Measurements from ENCODE around the gene CAST.
A peak's percentile ranks its signal among the peaks of the same experiment; 100 is the strongest.

Gene CAST

DNA sequence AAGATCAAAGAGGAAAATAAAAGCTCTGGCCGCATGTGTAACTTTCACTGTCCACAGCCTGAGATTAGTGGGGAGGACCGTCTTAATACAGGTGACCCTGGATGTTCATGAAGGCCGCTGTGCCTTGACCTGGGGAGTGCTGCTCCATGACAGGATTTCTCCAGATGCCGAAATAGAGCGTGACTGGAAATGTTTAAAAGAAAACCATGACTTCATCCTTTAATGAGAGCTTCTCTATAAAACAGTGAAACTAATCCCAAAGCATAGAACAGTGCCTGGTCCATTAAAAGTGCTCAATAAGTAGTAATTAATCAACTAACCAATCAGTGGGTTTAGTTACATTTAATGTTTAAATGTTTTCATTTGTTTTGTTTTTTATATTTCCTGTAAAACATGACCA is 82.8 kb downstream of the CAST start:
- DNase-seq (ENCODE audit: low spot score) = no peak

DNA sequence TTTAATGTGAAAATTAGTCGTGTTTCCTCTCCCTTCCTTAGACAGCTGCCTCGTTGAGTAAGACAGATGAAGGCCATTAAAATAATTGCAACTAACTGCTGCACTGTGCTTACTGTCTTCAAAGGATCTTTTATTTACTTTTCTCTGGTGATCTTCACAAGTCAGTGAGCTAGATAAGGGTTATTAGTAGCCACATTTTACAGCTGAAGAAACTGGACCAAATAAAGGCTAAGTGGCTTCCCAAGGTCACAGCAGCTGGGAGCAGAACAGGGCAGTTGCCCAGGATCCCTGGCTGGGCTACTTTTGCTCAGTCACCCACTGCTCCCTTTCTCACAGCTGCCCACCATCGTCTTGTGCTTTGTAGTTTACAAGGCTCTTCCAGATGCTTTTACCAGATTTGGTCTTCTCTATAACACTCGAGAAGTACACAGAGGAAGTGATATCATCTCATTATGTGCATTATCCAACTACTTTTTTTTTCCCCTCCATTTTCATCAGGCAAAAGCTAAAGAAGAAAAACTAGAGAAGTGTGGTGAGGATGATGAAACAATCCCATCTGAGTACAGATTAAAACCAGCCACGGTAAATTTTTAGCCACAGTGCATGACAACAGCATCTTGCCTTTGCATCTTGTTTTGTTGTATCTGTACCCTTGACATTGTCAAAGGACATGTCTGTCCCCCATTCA is 83.8 kb downstream of the CAST start:
- no peak for DNase-seq (ENCODE audit: low spot score)

DNA sequence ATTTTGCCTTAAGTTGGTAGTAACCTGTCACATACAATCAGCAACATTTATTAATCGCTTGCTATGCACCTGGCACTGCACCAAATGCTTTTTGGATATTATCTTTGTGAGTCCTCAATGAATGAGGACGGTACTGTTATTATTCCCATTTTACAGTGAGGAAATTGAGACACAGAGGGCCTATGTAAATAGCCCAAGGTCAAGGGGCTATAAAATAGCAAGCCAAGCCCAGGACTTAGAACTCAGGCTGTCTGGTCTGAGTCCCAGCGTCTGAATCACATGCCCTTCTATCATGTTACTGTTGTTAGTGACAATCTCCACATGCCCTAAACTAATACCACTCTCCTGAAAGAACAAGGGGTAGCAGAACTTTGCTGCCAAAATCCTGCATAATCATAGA is 85.5 kb downstream of the CAST start:
- no peak for DNase-seq (ENCODE audit: low spot score)

DNA sequence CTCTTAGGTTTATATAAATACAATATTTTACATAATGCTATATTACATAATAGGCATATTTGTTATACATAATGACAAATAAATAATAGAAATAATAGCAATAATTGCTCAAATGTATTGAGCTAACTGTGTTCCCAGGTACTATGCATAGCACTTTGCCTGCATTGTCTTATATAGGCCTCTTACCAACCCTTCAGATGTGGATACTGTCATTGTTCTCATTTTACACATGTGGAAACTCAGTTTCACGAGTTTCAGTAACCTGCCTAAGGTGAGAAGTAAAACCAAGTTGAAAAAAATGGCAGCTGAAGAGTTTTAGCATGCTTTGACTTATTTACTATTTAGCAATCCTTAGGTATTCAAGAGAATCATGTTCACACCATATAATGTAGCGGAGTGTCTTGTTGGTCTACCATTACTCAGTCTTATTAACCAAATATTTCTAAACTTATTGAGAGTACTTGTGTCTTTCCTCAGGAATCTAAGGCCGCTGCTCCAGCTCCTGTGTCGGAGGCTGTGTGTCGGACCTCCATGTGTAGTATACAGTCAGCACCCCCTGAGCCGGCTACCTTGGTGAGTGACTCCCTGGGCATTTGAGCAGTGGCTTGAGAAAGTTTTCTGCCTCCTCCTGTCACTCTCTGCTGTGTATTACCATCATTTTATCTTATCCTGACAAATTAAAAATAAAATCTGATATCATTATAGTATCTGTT is 88.1 kb downstream of the CAST start:
- no peak for DNase-seq (ENCODE audit: low spot score)

DNA sequence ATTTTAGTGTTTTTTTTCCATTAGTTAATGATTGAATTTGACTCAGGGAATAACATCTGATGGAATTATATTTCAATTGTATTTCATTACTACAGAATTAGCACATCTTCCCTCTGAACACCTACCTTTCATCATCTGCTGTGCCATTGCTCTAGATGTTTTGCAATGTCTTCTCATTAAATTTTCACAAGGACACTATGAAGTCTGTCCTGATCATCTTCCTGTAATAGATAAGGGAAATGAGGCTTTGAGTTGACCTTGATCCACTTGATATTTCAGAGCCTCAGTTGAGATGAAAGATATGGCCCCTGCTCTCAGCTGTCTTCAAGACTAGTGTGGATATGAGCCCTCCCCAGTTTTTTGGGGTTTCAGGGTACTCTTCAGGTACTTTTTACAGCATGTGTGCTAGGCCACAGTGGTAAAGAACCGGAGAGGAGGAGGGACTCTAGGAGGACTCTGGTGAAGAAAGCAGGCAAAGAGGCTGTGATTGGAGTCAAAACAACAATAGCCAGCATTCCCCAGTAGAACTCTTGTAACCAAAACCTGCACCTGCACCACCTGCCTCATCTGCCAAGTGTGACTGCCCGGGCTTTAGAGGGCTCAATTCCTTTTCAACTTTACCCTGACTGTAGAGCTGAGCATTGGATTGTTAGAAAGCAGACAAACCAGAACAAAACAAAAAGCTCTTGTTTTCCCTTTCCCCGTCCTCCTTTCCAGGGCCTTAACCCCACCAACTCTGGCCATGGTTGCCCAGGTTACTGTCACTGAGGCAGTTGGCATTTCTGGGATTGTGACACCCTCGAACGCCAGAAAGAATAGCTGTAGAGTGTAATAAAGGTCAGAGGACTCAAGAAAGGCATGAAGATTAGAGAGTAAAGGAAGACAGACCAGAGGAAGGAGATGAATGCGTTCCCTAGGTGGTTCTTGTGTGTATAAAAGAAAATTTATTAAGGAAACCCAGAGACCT is 89.3 kb downstream of the CAST start:
- no peak for DNase-seq (ENCODE audit: low spot score)

DNA sequence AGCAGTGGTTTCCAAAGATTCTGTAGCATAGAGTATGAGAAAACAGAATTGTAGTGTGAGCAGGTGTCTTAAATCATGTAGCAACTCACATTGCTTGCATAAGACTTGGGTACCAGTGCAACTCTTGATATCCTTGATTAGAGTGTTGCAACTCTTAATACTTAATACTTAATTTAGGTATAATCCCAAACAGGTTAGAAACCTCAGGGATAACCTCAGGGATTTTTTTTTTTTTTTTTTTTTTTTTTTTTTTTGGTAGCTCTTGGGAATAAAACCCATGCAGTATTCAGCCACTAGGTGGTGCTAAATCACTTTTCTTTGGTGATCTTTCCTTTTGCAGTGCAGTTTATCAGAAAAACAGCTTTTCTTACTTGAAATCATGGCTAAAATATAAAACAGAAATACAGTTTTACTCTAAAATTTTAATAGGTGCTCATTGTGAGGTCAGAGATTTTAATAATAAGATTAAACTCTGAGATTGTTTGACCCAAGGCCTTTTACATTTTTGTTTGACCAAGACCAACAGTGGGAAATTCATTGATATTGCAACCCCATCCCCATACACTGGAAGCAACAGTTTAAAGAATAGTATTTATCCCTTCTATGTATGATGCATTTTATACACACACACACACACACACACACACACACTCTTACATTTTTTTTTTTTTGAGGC is 90.3 kb downstream of the CAST start:
- peak; percentile 82 for DNase-seq (ENCODE audit: low spot score)

DNA sequence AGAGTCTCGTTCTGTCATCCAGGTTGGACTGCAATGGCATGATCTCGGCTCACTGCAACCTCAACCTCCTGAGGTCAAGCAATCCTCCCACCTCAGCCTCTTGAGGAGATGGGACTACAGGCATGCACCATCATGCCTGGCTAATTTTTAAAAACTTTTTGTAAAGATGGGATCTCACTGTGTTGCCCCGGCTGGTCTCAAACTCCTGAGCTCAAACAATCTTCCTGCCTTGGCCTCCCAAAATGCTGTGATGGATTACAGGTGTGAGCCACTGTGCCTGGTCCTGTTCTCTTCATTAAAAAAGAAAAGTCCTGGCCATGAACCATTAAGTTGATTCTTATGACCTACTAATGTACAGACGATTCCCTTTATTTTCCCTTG is 90.8 kb downstream of the CAST start:
- DNase-seq (ENCODE audit: low spot score) = no peak

DNA sequence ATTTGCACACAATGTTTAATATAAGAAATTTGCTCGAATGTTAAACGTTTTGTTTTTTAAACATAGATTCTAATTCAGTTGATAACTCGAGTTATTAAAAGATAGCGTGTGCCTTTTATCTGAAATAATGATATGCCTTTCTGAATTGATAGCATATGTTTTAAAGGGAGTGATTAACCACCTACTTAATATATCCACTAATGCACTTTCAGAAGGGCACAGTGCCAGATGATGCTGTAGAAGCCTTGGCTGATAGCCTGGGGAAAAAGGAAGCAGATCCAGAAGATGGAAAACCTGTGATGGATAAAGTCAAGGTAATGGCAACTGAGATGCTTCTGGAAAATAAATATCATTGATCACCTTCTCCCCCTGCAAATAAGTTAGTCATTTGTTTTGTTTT is 91.7 kb downstream of the CAST start:
- DNase-seq (ENCODE audit: low spot score) = peak; percentile 28

DNA sequence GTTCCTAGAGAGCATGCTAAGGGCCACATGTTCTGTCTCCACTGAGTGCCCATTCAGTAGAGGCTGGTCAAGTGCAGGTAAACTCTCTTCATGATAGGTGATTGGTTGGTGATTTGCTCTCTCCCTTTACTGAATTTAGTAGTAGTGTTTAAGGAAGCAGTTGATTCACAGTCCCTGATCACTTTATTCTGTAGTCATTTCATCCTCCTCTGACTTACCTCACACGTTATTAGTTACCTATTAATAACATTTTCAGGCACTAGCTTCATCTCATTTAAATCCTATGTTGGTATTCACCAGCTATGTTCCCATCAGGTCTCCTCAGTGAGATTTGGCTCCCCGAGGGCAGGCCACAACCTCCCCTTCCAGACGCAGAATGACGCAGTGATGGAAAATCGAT is 93.7 kb downstream of the CAST start:
- DNase-seq (ENCODE audit: low spot score) = no peak

DNA sequence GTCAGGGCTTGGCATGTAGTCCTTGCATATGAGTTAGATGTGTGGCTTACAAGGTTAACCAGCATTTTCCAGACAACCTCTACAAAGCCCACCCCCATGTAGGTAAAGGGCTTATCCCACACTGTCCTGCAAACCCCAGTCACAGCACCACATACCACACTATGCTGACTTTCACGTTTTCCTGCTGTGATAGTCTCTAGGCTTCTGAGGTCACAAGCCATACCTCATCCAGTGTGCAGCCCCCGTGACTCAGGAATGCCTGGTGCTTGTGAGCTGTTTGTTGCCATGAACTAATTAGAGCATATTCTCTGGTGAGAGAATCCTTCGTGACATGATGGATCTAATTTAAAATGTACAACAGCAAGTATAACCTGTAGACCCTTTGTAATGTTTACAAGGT is 94.8 kb downstream of the CAST start:
- no peak for DNase-seq (ENCODE audit: low spot score)

DNA sequence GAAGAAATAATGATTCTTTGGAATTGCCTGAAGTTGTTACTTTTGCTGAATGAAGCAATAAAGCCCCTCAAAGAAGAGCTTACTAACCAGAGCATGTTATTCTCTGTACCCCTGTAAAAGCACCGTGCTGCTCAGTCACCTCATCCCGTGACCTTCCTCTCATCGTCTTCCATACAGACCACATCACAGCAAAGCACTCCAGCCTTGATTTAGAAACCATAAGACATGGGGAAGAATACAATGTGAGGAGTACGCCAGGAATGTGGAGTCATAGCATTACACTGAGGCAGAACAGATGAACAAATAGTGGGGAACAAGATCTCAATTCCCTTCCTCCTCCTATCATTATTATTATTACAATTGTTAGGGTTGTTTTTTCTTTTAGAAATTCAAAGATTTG is 96.4 kb downstream of the CAST start:
- no peak for DNase-seq (ENCODE audit: low spot score)

DNA sequence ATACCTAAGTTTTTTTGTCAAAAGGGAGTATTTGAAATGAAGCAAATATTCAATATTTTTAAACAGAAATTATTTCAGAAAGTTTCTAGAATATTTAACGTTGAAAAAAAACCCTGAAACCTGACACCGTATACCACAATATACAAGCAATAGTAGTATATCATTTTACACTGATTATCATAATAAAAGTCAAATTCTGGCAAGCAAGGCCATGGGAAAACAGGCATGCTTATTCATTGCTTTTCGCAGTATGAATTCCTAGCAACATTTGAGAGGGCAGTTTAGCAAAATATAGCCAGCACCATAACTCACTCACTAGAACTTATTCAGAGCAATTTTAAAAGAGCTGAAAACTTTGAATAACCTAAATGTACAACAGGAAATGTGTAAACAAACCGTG is 99.4 kb downstream of the CAST start:
- no peak for DNase-seq (ENCODE audit: low spot score)

DNA sequence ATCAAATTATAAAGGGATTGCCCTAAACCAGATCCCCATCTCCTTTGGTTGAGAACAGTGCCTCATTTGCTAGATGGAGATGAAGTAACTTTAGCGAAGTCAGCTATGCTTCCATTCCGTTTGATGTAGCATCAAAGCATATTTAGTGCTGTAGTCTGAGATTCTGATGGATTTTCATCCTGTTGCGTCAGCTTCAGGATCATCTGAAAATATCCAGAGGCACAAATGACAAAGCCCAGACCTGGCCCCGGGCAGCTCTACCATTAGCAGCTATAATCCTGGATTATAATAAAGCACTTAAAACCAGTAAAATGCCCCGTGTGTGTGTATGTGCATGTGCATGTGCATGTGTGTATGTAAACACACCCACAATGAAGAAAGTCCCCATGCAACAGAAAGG is 100.8 kb downstream of the CAST start:
- no peak for DNase-seq (ENCODE audit: low spot score)

DNA sequence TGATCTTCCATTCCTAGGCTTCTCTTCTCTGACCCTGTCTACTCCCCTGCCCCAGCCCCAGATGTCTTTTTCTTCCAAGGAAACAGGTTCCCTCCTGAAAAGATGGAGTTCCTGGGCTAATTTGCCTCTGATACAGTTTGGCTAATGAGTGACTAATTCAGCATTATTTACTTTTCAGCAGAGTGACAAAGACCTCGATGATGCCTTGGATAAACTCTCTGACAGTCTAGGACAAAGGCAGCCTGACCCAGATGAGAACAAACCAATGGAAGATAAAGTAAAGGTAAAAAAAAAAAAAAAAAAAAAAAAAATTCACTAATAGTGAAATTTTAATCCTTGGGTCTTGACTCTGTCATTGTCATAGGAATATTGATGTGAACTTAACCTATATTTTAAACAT is 102.9 kb downstream of the CAST start:
- DNase-seq (ENCODE audit: low spot score) = no peak

DNA sequence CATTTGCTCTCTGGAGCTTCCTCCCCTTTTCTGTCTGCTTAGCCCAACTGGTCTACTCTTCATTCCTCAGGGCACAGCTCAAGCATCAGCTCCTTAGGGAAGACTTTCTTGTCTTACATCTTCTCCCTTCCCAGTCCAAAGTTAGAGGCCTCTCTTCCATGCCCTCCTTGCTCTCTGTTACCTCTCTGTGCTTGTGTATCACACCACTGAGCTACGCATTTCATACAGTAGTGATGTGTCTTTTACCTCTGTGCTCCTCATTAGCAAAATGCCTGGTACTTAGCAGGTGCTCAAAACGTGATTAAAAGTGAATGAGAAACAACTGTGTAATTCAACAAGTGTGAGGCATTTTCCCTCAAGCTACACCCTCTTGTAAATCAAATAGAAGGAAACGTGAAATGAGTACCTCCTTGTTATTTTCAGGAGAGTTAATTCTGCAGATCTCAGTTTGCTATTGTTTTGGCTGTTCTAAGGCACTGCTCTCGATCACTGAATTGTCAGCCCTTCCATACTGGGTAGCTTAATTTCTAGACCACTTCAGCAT is 106.6 kb downstream of the CAST start:
- no peak for DNase-seq (ENCODE audit: low spot score)

DNA sequence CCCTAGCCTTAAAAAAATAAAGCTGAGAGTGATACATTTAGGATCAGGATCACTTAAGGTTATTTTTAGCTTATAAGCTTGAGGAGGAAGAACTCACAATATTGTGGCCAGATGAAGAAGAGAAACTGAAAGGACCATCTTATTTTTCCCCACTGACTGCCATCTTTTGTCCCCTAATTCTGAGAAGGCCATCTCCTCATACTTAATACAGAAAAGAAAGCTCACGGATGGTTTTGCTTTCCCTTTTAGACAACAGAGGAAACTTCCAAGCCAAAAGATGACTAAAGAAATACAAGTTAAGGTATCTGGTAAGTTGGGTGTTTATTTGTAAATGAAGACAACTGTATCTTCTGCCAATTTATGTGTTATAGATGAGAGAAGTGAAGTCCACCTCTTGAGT is 109.2 kb downstream of the CAST start:
- no peak for DNase-seq (ENCODE audit: low spot score)

DNA sequence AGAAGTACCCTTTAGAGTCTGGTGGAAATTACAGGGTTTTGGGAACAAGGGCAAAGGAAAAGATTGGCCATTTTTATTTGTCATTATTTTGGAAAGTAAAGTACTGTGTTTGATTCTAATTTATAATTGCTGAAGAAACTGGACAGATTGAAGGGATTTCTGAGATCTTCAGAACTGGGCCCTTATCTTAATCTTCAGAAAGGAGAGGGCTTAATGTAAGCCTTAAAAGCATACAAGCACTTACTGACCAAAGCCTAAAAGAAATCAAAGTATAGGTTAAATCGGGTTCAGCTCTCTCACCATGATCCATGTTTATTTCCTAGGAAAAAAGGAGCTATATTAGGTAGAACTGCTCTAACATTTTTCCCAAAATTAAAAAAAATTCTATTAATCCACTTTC is 109.9 kb downstream of the CAST start:
- DNase-seq (ENCODE audit: low spot score) = no peak

DNA sequence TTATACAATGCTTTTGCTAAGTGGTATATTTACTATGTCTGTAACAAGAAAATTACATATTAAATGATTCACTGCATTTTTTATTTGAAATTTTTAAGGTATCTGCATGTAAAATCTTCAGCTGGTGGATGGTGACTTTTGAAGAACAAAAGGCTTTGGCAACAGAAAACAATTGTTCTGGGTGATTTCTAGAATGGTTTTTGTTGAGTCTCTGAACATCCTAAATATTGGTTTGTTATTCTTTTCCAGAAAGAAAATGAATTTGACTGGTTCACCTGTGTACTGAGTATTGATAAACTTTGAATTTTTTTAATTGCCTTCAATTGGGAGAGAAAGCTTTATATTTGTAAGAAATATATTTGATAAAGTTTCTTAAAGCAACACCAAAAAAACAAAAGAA is 110.4 kb downstream of the CAST start:
- DNase-seq (ENCODE audit: low spot score) = no peak

DNA sequence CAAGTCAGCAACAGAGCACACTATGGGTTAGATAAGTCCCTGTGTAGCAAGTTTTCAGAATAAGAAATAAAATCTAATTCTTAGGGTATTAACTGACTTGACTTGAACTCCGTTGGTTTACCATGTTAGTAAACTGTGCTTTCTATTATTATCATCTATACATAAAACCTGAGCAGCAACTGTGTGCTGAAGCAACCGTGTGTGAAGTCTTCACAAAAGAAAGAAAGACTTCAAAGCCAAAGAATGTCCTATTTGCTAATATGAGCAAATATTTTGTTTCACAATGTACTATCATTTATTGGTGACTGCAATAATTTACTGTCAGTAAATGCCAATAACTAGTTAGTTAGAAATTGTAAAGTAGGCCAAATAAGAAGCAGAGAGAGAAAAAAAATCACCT is 112.9 kb downstream of the CAST start:
- DNase-seq (ENCODE audit: low spot score) = no peak

DNA sequence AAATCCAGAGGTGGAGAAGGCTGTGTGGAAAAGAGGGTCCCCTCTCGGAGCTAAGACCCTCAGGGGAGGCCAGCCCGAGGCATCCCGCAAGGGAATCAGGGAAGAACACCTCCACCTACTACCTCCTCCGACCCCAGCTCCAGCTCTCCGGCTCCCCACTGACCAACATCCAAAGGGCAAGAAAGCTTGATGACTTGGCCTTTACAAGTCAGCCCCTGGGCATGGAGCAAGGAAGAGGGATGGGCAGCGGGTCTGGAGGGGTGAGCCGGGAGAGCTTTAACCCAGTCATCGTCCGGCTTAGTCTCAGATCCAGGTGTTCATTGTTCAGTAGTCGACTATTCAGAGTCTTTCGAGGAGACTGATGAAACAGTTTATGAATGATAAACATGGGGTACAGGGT is 113.5 kb downstream of the CAST start:
- DNase-seq (ENCODE audit: low spot score) = no peak

DNA sequence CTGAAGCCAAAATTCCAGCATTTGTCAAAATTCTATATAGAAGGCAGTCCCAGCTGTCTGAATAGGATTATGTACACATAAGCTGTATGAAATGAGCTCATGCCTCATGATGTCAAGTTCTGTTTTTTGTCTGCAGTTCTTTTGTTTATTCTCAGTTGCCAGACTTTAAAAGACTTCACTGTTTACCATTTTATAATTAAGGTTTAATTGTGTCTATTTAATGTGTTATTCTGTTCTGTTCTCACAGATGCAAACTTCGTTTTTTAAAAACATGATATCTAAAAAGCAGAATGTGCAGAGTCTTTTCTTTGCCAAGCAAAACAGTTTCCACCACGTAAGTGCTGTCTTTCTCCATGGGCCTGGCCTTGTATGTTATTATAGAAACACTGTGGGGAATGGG is 114.4 kb downstream of the CAST start:
- DNase-seq (ENCODE audit: low spot score) = no peak

DNA sequence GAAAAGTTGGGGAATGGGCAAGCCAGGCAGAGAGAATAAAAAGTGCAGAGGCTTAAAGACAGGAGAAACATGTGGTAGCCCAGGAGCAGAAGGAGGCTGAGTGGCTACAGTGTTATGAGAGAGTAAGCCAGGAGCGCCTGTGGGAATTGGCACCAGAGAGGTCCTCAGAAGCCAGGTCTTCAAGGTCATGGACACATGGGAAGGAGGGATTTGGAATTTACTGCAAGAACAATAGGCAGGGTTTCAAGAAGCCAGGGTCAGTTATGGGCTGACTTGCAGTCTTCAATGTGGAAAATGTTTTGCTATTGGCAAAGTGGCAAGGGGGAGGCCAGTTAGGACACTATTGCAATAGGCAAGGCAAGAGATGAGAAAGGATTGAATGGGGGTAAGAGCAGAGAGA is 116.2 kb downstream of the CAST start:
- DNase-seq (ENCODE audit: low spot score) = peak; percentile 52
